GM23338 (cell line): ENCODE data around the gene SPACA4. TPM values are rescaled to one million over a fixed set of nuclear protein-coding genes. Genes with fewer than 3 reads are reported as not detected.
A peak's percentile ranks its signal among the peaks of the same experiment; 100 is the strongest.

Experiments used
- ATAC-seq: fragments of 200-7000 bp; cut with Tn5 transposase; 3 replicates; pipeline ENCODE4 v1.9.1; 2020
- DNase-seq: peaks from one replicate; pipeline ENCODE4 v3.0.0-alpha.2; 2015; ENCODE audit warnings: low spot score
- H2AFZ ChIP-seq: fragments of 200-600 bp; sonication (generic); 2 replicates; pipeline ENCODE4 v1.8.0; 2016; ENCODE audit warnings: antibody characterized with exemption, mild to moderate bottlenecking, moderate library complexity
- H3F3A ChIP-seq: fragments of 200-600 bp; sonication (generic); replicated peaks from 2 replicates; pipeline ENCODE4 v1.8.0; 2017; ENCODE audit warnings: antibody characterized with exemption, mixed run types, low read depth
- H3K27ac ChIP-seq: fragments of 200-600 bp; sonication (generic); 2 replicates; pipeline ENCODE4 v1.6.1; 2016; ENCODE audit warnings: low read depth
- H3K27me3 ChIP-seq: fragments of 200-600 bp; sonication (generic); 2 replicates; pipeline ENCODE4 v1.8.0; 2016; ENCODE audit warnings: mild to moderate bottlenecking, mixed run types, moderate library complexity; ENCODE audit not compliant: insufficient read depth
- H3K36me3 ChIP-seq: fragments of 200-600 bp; sonication (generic); 2 replicates; pipeline ENCODE4 v1.8.0; 2016; ENCODE audit warnings: mild to moderate bottlenecking; ENCODE audit not compliant: insufficient read depth
- H3K4me1 ChIP-seq: fragments of 200-600 bp; sonication (generic); 2 replicates; pipeline ENCODE4 v1.8.0; 2016; ENCODE audit warnings: mild to moderate bottlenecking, moderate library complexity; ENCODE audit not compliant: insufficient read depth
- H3K4me2 ChIP-seq: fragments of 200-600 bp; sonication (generic); 2 replicates; pipeline ENCODE4 v1.7.1; 2017; ENCODE audit warnings: mixed run types
- H3K4me3 ChIP-seq: fragments of 200-600 bp; sonication (generic); 2 replicates; pipeline ENCODE4 v1.6.1; 2016; ENCODE audit warnings: mixed run types
- H3K79me2 ChIP-seq: fragments of 200-600 bp; sonication (generic); replicated peaks from 2 replicates; pipeline ENCODE4 v1.8.0; 2017; ENCODE audit warnings: mild to moderate bottlenecking; ENCODE audit not compliant: insufficient read depth
- H3K9me2 ChIP-seq: fragments of 200-600 bp; sonication (generic); 2 replicates; pipeline ENCODE4 v1.8.0; 2017; ENCODE audit not compliant: insufficient read depth
- H4K20me1 ChIP-seq: fragments of 200-600 bp; sonication (generic); replicated peaks from 2 replicates; pipeline ENCODE4 v1.8.0; 2017; ENCODE audit warnings: mild to moderate bottlenecking; ENCODE audit not compliant: insufficient read depth
- H3K27ac Mint-ChIP-seq: 2 replicates; pipeline ENCODE4 v1.8.0; 2020; ENCODE audit warnings: inconsistent platforms, mild to moderate bottlenecking, moderate library complexity, mixed read lengths
- H3K27me3 Mint-ChIP-seq: 3 replicates; pipeline ENCODE4 v1.8.0; 2022; ENCODE audit warnings: low read depth, mild to moderate bottlenecking, moderate library complexity, mixed read lengths, inconsistent platforms; ENCODE audit not compliant: insufficient read depth, poor library complexity
- H3K36me3 Mint-ChIP-seq: 3 replicates; pipeline ENCODE4 v1.8.0; 2021; ENCODE audit warnings: low read depth, mild to moderate bottlenecking, inconsistent platforms, moderate library complexity, mixed read lengths
- H3K4me1 Mint-ChIP-seq: 3 replicates; pipeline ENCODE4 v1.8.0; 2020; ENCODE audit warnings: mild to moderate bottlenecking, inconsistent platforms, mixed read lengths
- H3K4me3 Mint-ChIP-seq: 3 replicates; pipeline ENCODE4 v1.8.0; 2021; ENCODE audit warnings: moderate library complexity, mild to moderate bottlenecking, inconsistent platforms, mixed read lengths
- H3K9me3 Mint-ChIP-seq: 3 replicates; pipeline ENCODE4 v1.8.0; 2020; ENCODE audit warnings: moderate library complexity, mild to moderate bottlenecking, inconsistent platforms, mixed read lengths
- CREB1 ChIP-seq: fragments of 250-450 bp; sonication (Bioruptor Pico); IDR thresholded peaks from 2 replicates; pipeline ENCODE4 v1.5.0; 2020; ENCODE audit warnings: low read depth, mild to moderate bottlenecking, moderate library complexity
- CTCF ChIP-seq, 2 experiments: fragments of 200-600 bp in 1 of 2; sonication (generic) in 1 of 2; conservative IDR thresholded peaks; 2 replicates each; pipeline versions ENCODE4 v1.5.1 to v1.6.1; 2016 to 2017; ENCODE audit warnings: antibody characterized with exemption in 2 of 2, low read depth in 2 of 2, mild to moderate bottlenecking in 2 of 2, moderate library complexity in 1 of 2
- ETS1 ChIP-seq: IDR thresholded peaks from 2 replicates; pipeline ENCODE4 v1.6.1; 2016; ENCODE audit warnings: antibody characterized with exemption
- EZH2 ChIP-seq: fragments of 200-600 bp; sonication (generic); IDR thresholded peaks from one replicate; pipeline ENCODE4 v1.8.0; 2017; ENCODE audit warnings: antibody characterized with exemption, mild to moderate bottlenecking, low read depth; ENCODE audit not compliant: unreplicated experiment
- EZH2phosphoT487 ChIP-seq: fragments of 200-600 bp; sonication (generic); IDR thresholded peaks from one replicate; pipeline ENCODE4 v1.8.1; 2018; ENCODE audit warnings: antibody characterized with exemption; ENCODE audit not compliant: unreplicated experiment
- JUNB ChIP-seq: IDR thresholded peaks from one replicate; pipeline ENCODE4 v1.6.1; 2016; ENCODE audit warnings: antibody characterized with exemption; ENCODE audit not compliant: unreplicated experiment
- NANOG ChIP-seq: IDR thresholded peaks from 2 replicates; pipeline ENCODE4 v1.6.1; 2016; ENCODE audit warnings: antibody characterized with exemption, borderline replicate concordance
- POLR2AphosphoS5 ChIP-seq: IDR thresholded peaks from 2 replicates; pipeline ENCODE4 v1.6.1; 2016; ENCODE audit warnings: antibody characterized with exemption, low read depth
- REST ChIP-seq: IDR thresholded peaks from one replicate; pipeline ENCODE4 v1.6.1; 2018; ENCODE audit warnings: antibody characterized with exemption; ENCODE audit not compliant: unreplicated experiment
- STAT1 ChIP-seq: IDR thresholded peaks from one replicate; pipeline ENCODE4 v1.6.1; 2016; ENCODE audit warnings: antibody characterized with exemption; ENCODE audit not compliant: unreplicated experiment
- ZNF114 ChIP-seq: fragments of 250-450 bp; sonication (Bioruptor Pico); IDR thresholded peaks from 2 replicates; pipeline ENCODE4 v1.5.0; 2020; ENCODE audit warnings: mild to moderate bottlenecking, moderate library complexity
- ZNF331 ChIP-seq: fragments of 250-450 bp; sonication (Bioruptor Pico); IDR thresholded peaks from 2 replicates; pipeline ENCODE4 v1.5.0; 2020; ENCODE audit warnings: low read depth, mild to moderate bottlenecking, moderate library complexity
- ZNF462 ChIP-seq: fragments of 250-450 bp; sonication (Bioruptor Pico); IDR thresholded peaks from 2 replicates; pipeline ENCODE4 v1.5.0; 2020; ENCODE audit warnings: mild to moderate bottlenecking, moderate library complexity
- polyA plus RNA-seq: library from polyadenylated mRNA; unstranded; fragments of >200 nt; fragmentation: Nextera tagmentation; extraction: Ambion mirVana; gene quantifications from 2 replicates; pipeline ENCODE4 v1.2.1, GENCODE V29; 2016
- total RNA-seq: library from RNA; depleted of rRNA; stranded (reverse); fragments of >200 nt; shearing (Covaris generic); gene quantifications from 2 replicates; pipeline ENCODE4 v1.2.3, GENCODE V29; 2014

SPACA4 gene
- total and polyA plus RNA-seq, 2 experiments from 2014 or later: not detected

GRCh38 chr19:48556825-48557224 is 49.7 kb upstream of the SPACA4 start:
- no peaks in the 10 kb centered on the region for H3K27me3 ChIP-seq
- no peaks in the 10 kb centered on the region for H3K9me2 ChIP-seq
- H3K9me3 Mint-ChIP-seq: no peaks in the 10 kb centered on the region
- H4K20me1 ChIP-seq: no peaks in the 10 kb centered on the region
- no peak overlapping the region for H3K4me3 Mint-ChIP-seq
- no peak overlapping the region for H3K4me2 ChIP-seq
- peaks cover 22% of the 10 kb centered on the region; the same call in 1 of the 2 replicates for H3F3A ChIP-seq
- H3K79me2 ChIP-seq: no peaks in the 10 kb centered on the region
- no peaks in the 10 kb centered on the region for H3K36me3 ChIP-seq
- no peak overlapping the region for H2AFZ ChIP-seq
- ATAC-seq (no peak), DNase-seq (no peak)
- peaks cover 10% of the 10 kb centered on the region for H3K4me1 ChIP-seq
- H3K27me3 Mint-ChIP-seq: peaks cover 7% of the 10 kb centered on the region
- no peak for TF ChIP-seq JUNB
- TF ChIP-seq ZNF331 (CRISPR knock-in tag): no peak
- no peak for TF ChIP-seq CREB1 (CRISPR knock-in tag)
- TF ChIP-seq NANOG: no peak
- TF ChIP-seq ZNF462 (CRISPR knock-in tag): no peak
- TF ChIP-seq ETS1: no peak
- no peak for TF ChIP-seq STAT1
- TF ChIP-seq EZH2phosphoT487: no peak
- no peak for TF ChIP-seq ZNF114 (CRISPR knock-in tag)
- no peak for TF ChIP-seq REST
- no peak for TF ChIP-seq EZH2
- no peak for TF ChIP-seq POLR2AphosphoS5
- no peak for TF ChIP-seq CTCF (conservative IDR thresholded peaks at IDR 0.05; ENCODE audit: low read depth in 2 of 2)
- H3K4me1 Mint-ChIP-seq: peaks cover 23% of the 10 kb centered on the region
- no peak overlapping the region for H3K4me3 ChIP-seq
- H3K36me3 Mint-ChIP-seq: no peaks in the 10 kb centered on the region
- H3K27ac Mint-ChIP-seq: no peak overlapping the region; the same call in 1 of the 2 replicates
- peak overlapping the region; percentile 55; the same call in 1 of the 2 replicates for H3K27ac ChIP-seq
